Natural killer cell (primary cell): ENCODE measurements around the gene EXOSC5. TPM values are rescaled to one million over a fixed set of nuclear protein-coding genes. Genes with fewer than 3 reads are reported as not detected.
"Not testable (repeated sequence)": the region's sequence is repeated elsewhere in the genome, so short reads cannot be mapped to it uniquely, and the experiment has no call there.

ENCODE experiments used
- ATAC-seq, 3 donors: fragments of 150-1000 bp in 2 of 3; fragments of 200-7000 bp in 1 of 3; cut with Tn5 transposase; 1 replicate in 1 of 3; 2 replicates in 2 of 3; pipeline ENCODE4 v1.10.0; 2021; ENCODE audit warnings: mild to moderate bottlenecking in 2 of 3, moderate library complexity in 2 of 3
- DNase-seq, 2 donors: peaks; one replicate each; pipeline versions ENCODE4 v3.0.0 to v3.0.0-alpha.2; 2013 to 2021; ENCODE audit warnings: mixed read lengths in 1 of 2
- H3K27ac ChIP-seq: one replicate; pipeline ENCODE4 v1.5.1; 2013; ENCODE audit warnings: mild to moderate bottlenecking, low read length
- H3K27me3 ChIP-seq: one replicate; pipeline ENCODE4 v1.6.1; 2013; ENCODE audit warnings: low read length; ENCODE audit not compliant: control insufficient read depth, insufficient read depth
- H3K36me3 ChIP-seq: one replicate; pipeline ENCODE4 v1.6.1; 2013; ENCODE audit warnings: low read length; ENCODE audit not compliant: control insufficient read depth, insufficient read depth
- H3K4me1 ChIP-seq: one replicate; pipeline ENCODE4 v1.6.1; 2013; ENCODE audit warnings: low read length; ENCODE audit not compliant: control insufficient read depth, insufficient read depth
- H3K4me3 ChIP-seq: one replicate; pipeline ENCODE4 v1.5.1; 2013; ENCODE audit warnings: low read length
- H3K9me3 ChIP-seq: one replicate; pipeline ENCODE4 v1.6.1; 2013; ENCODE audit warnings: low read length; ENCODE audit not compliant: control insufficient read depth, insufficient read depth
- H3K27ac Mint-ChIP-seq, 2 donors: one replicate each; pipeline ENCODE4 v1.8.0; 2022; ENCODE audit warnings: mild to moderate bottlenecking in 2 of 2, mixed read lengths in 2 of 2, moderate library complexity in 1 of 2
- H3K27me3 Mint-ChIP-seq, 2 donors: one replicate each; pipeline ENCODE4 v1.8.0; 2022; ENCODE audit warnings: low read depth in 2 of 2, mixed read lengths in 2 of 2
- H3K36me3 Mint-ChIP-seq: one replicate; pipeline ENCODE4 v1.8.0; 2022; ENCODE audit warnings: mixed read lengths
- H3K4me1 Mint-ChIP-seq, 2 donors: one replicate each; pipeline ENCODE4 v1.8.0; 2022; ENCODE audit warnings: mixed read lengths in 2 of 2
- H3K4me3 Mint-ChIP-seq: one replicate; pipeline ENCODE4 v1.8.0; 2022; ENCODE audit warnings: mild to moderate bottlenecking, moderate library complexity, mixed read lengths
- H3K9me3 Mint-ChIP-seq, 2 donors: one replicate each; pipeline ENCODE4 v1.8.0; 2022; ENCODE audit warnings: mixed read lengths in 2 of 2
- WGBS: methylation state at CpG from one replicate; pipeline ENCODE4 v1.1.7; 2013; ENCODE audit warnings: missing lambda C conversion rate; ENCODE audit not compliant: insufficient coverage; 5-methylcytosine and 5-hydroxymethylcytosine counted together
- intact Hi-C: fragments of 100-400 bp; cut with micrococcal nuclease; formaldehyde crosslinking; loops from one replicate; pipeline ENCODE4 v1.14.2; 2022
- total RNA-seq, 4 donors: library from RNA; stranded (reverse); fragments of 120-200 nt in 1 of 4; gene quantifications; one replicate each; pipeline versions ENCODE4 v1.2.3 to v1.2.4, GENCODE V29; 2013 to 2022
- TF ChIP-seq, protein P1 (sequence below): fragments of 200-600 bp; IDR thresholded peaks from one replicate; pipeline ENCODE4 v1.8.0; 2022; ENCODE audit warnings: antibody characterized with exemption

The EXOSC5 gene
- total RNA-seq, 3 donors from 2014 or later (not counting 1 experiment from before 2014, with no cell fraction given): 9.0 to 11.6 (median 9.5) TPM

DNA sequence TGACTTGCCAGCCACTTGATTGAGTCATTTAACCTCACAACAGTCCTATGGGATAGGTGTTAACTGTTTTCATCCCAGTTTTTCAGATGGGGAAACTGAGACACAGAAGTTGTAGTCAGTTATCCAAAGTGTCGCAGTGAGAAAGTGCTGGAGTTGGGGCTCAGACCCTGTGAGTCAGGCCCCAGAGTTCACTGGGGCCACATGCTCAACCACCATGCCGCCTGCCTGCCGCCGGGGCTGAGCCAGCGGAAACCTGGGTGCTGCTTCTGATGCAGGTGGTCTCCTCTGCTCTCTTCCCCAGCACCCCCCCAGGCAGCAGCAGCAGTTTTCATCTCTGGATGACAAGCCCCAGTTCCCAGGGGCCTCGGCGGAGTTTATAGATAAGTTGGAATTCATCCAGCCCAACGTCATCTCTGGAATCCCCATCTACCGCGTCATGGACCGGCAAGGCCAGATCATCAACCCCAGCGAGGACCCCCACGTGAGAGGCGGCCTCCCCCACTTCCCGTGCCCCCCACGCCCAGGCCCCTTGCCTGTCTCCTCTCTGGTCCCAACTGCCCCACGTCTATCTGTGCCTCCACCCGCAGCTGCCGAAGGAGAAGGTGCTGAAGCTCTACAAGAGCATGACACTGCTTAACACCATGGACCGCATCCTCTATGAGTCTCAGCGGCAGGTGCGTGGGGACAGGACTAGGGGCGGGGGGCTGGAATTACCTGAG is 13.3 kb upstream of the EXOSC5 start:
- H3K27ac ChIP-seq: peak overlapping the region; percentile 21
- Mint-ChIP-seq H3K36me3 (no peaks in the 10 kb centered on the region), H3K4me3 (no peak overlapping the region), H3K27ac (peak overlapping the region in 1 of 2 donors; percentile 56), H3K4me1 (peaks cover 6 to 24% of the 10 kb centered on the region in 2 donors), H3K27me3 (no peaks in the 10 kb centered on the region), H3K9me3 (no peaks in the 10 kb centered on the region)
- ATAC-seq: no peak
- 94% methylated on average over 23 of the region's 23 CpGs for WGBS
- no peak for DNase-seq
- H3K27me3 ChIP-seq: no peaks in the 10 kb centered on the region
- intact Hi-C loops: no loop called here
- no peaks in the 10 kb centered on the region for H3K9me3 ChIP-seq
- TF ChIP-seq, protein P1, sequence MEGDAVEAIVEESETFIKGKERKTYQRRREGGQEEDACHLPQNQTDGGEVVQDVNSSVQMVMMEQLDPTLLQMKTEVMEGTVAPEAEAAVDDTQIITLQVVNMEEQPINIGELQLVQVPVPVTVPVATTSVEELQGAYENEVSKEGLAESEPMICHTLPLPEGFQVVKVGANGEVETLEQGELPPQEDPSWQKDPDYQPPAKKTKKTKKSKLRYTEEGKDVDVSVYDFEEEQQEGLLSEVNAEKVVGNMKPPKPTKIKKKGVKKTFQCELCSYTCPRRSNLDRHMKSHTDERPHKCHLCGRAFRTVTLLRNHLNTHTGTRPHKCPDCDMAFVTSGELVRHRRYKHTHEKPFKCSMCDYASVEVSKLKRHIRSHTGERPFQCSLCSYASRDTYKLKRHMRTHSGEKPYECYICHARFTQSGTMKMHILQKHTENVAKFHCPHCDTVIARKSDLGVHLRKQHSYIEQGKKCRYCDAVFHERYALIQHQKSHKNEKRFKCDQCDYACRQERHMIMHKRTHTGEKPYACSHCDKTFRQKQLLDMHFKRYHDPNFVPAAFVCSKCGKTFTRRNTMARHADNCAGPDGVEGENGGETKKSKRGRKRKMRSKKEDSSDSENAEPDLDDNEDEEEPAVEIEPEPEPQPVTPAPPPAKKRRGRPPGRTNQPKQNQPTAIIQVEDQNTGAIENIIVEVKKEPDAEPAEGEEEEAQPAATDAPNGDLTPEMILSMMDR: no peak
- H3K4me1 ChIP-seq: peaks cover 22% of the 10 kb centered on the region
- H3K4me3 ChIP-seq: no peak overlapping the region
- peaks cover 40% of the 10 kb centered on the region for H3K36me3 ChIP-seq

DNA sequence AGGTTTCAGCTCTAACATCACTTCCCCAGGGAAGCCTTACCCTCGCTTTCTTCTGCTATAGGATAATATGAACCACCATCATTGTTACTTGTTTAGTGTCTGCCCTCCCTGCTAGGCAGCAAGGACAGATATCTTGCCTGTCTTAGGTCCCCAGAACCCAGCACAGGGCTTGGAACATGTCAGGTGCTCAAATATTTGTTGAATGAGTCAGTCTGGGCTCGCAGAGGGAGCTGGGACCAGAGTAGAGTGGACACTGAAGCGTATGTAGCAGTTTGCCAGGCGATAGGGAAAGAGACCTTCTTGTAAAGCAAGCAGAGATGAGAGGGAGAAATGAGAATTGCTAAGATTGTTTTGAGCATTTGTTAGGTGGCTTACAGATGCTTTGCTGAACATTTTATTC is 12.1 kb upstream of the EXOSC5 start:
- no peaks in the 10 kb centered on the region for H3K9me3 Mint-ChIP-seq
- Histone ChIP-seq H3K36me3 (peaks cover 29% of the 10 kb centered on the region), H3K27ac (peak overlapping the region; percentile 14), H3K4me1 (peaks cover 22% of the 10 kb centered on the region), H3K27me3 (no peaks in the 10 kb centered on the region), H3K4me3 (no peak overlapping the region), H3K9me3 (no peaks in the 10 kb centered on the region)
- H3K4me3 Mint-ChIP-seq: peak overlapping the region; percentile 10
- H3K27me3 Mint-ChIP-seq: no peaks in the 10 kb centered on the region
- 92% methylated on average over 4 of the region's 4 CpGs for WGBS
- DNase-seq: no peak
- peak overlapping the region in 1 of 2 donors; percentile 56 for H3K27ac Mint-ChIP-seq
- H3K36me3 Mint-ChIP-seq: no peaks in the 10 kb centered on the region
- no peak for ATAC-seq
- intact Hi-C loops: no loop called here
- TF ChIP-seq, protein P1: no peak
- peaks cover 6 to 24% of the 10 kb centered on the region in 2 donors for H3K4me1 Mint-ChIP-seq

DNA sequence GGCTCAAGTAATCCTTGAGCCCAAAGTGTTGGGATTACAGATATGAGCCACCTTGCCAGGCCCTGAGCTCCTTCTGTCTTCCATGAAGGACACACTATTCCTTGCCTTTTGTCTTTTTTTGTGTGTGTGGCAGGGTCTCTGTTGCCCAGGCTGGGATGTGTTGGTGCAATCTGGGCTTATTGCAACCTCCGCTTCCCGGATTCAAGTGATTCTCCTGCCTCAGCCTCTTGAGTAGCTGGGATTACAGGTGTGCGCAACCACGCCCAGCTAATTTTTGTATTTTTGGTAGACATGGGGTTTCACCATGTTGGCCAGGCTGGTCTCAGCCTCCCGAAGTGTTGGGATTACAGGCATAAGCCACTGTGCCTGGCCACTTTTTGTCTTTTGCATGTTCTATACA is 11.7 kb upstream of the EXOSC5 start:
- H3K27ac ChIP-seq: not testable (repeated sequence)

DNA sequence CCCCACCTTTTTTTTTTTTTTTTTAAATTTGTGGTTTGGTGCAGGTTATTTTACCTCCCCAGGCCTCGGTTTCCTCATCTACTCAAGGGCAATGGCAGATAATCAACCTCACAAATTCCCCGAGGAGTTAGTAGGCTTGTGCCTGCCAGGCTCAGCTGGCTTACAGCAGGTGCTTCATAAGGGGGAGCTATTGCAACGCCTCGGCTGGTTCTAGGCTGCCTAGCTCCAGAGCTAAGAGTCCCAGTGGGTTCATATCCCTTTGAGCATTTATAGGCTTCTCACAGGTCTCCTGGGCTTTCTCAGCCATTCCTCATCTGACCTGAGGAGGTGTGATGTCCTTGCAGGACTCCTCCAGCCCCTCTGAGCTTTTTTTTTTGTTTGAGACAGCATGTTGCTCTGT is 11.1 kb upstream of the EXOSC5 start:
- H3K36me3 Mint-ChIP-seq: no peaks in the 10 kb centered on the region
- Histone ChIP-seq H3K36me3 (peaks cover 18% of the 10 kb centered on the region), H3K4me1 (peaks cover 22% of the 10 kb centered on the region), H3K9me3 (no peaks in the 10 kb centered on the region), H3K4me3 (no peak overlapping the region), H3K27me3 (no peaks in the 10 kb centered on the region), H3K27ac (no peak overlapping the region)
- intact Hi-C loops: no loop called here
- DNase-seq (no peak), ATAC-seq (no peak)
- H3K27me3 Mint-ChIP-seq: no peaks in the 10 kb centered on the region
- no peaks in the 10 kb centered on the region for H3K9me3 Mint-ChIP-seq
- no peak overlapping the region for H3K27ac Mint-ChIP-seq
- WGBS: 78% methylated on average over 4 of the region's 4 CpGs
- H3K4me3 Mint-ChIP-seq: no peak overlapping the region
- peaks cover 6 to 29% of the 10 kb centered on the region in 2 donors for H3K4me1 Mint-ChIP-seq
- TF ChIP-seq, protein P1: no peak

More for the DNA sequence above, 11.7 kb upstream of the EXOSC5 start:
- DNase-seq, intact Hi-C loops, ATAC-seq, H3K9me3 ChIP-seq, H3K9me3 Mint-ChIP-seq, H3K27me3 Mint-ChIP-seq, H3K4me3 ChIP-seq, H3K4me3 Mint-ChIP-seq, H3K36me3 Mint-ChIP-seq, H3K27me3 ChIP-seq: not testable (repeated sequence)
- Histone ChIP-seq H3K36me3 (peaks cover 24% of the 10 kb centered on the region), H3K4me1 (peaks cover 22% of the 10 kb centered on the region)
- 98% methylated on average over 5 of the region's 5 CpGs for WGBS
- Mint-ChIP-seq H3K27ac (peak overlapping the region in 1 of 2 donors; percentile 56), H3K4me1 (peaks cover 6 to 24% of the 10 kb centered on the region in 2 donors)
